DOHH2 (cell line): ENCODE data around the gene SUCO.

Experiments used
- EZH2phosphoT487 ChIP-seq: fragments of 200-600 bp; sonication (generic); IDR thresholded peaks from 2 replicates; pipeline ENCODE4 v1.6.1; 2017; ENCODE audit warnings: borderline replicate concordance, mild to moderate bottlenecking, antibody characterized with exemption, low read length, moderate library complexity, mixed read lengths
- TF ChIP-seq, protein P1 (sequence below): fragments of 200-600 bp; sonication (generic); IDR thresholded peaks from one replicate; pipeline ENCODE4 v1.5.1; 2014; ENCODE audit warnings: antibody characterized with exemption, mild to moderate bottlenecking, low read depth, low read length; ENCODE audit not compliant: poor library complexity, severe bottlenecking

DNA sequence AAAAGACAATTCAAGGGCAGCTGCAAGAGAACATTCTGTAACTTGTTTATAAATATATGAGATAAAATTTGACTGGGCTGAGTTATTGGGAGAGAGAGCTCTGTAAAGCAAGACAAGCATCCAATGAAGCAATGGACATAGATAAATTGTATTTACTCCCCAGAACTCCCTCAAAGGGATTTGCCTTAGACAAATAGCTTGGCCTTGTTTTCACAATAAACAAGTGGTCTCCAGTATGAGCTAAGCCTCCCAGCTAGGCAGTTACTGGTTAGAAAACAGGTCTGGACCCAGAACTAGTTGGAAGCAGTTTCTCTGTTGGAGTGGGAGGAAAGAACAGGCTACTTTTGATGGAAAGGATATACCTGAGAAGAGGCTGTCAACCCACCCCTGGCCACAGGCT lies 25.2 kb upstream of the SUCO start:
- TF ChIP-seq, protein P1, sequence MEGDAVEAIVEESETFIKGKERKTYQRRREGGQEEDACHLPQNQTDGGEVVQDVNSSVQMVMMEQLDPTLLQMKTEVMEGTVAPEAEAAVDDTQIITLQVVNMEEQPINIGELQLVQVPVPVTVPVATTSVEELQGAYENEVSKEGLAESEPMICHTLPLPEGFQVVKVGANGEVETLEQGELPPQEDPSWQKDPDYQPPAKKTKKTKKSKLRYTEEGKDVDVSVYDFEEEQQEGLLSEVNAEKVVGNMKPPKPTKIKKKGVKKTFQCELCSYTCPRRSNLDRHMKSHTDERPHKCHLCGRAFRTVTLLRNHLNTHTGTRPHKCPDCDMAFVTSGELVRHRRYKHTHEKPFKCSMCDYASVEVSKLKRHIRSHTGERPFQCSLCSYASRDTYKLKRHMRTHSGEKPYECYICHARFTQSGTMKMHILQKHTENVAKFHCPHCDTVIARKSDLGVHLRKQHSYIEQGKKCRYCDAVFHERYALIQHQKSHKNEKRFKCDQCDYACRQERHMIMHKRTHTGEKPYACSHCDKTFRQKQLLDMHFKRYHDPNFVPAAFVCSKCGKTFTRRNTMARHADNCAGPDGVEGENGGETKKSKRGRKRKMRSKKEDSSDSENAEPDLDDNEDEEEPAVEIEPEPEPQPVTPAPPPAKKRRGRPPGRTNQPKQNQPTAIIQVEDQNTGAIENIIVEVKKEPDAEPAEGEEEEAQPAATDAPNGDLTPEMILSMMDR, result no peak
- no peak for TF ChIP-seq EZH2phosphoT487
